ENCODE measurements around the gene NLRP10. TPM values are rescaled to one million over a fixed set of nuclear protein-coding genes. Genes with fewer than 3 reads are reported as not detected.

Gene NLRP10
- total RNA-seq, 1 experiment from 2014 or later: not detected

- Histone ChIP-seq H3K14ac (ENCODE audit: insufficient read depth, low read length) (no peak overlapping the region), H3K23me2 (ENCODE audit: insufficient read length, low read depth, low read length, poor library complexity, severe bottlenecking) (no peaks in the 10 kb centered on the region), H4K20me1 (ENCODE audit: control insufficient read depth, insufficient read depth, insufficient read length) (no peaks in the 10 kb centered on the region), H2BK20ac (ENCODE audit: low read depth, low read length, poor library complexity, severe bottlenecking) (no peak overlapping the region), H3K18ac (ENCODE audit: insufficient read length, low read depth, low read length) (no peak overlapping the region), H3K4ac (ENCODE audit: low read depth, low read length) (no peak overlapping the region), H3K56ac (ENCODE audit: insufficient read length, low read depth, low read length) (no peak overlapping the region), H3K4me1 (ENCODE audit: insufficient read depth, low read length) (peaks cover 2% of the 10 kb centered on the region; the same call in 1 of the 2 replicates), H2AK5ac (ENCODE audit: insufficient read length, low read length) (no peak overlapping the region), H2BK12ac (ENCODE audit: insufficient read length, low read depth, low read length) (no peak overlapping the region), H4K8ac (replicated peaks; ENCODE audit: insufficient read length, low read depth, low read length) (no peak overlapping the region), H2AFZ (ENCODE audit: low read length) (peak overlapping the region; percentile 80), H3K79me1 (ENCODE audit: insufficient read depth, low read depth, low read length, poor library complexity, severe bottlenecking) (no peaks in the 10 kb centered on the region), H3T11ph (ENCODE audit: low read length) (no peak overlapping the region), H3K9ac (ENCODE audit: extremely low read depth, insufficient read length, low read length) (no peak overlapping the region), H2BK5ac (ENCODE audit: insufficient read length, low read length) (no peak overlapping the region), H4K5ac (ENCODE audit: insufficient read length, low read depth, low read length) (no peak overlapping the region), H3K9me3 (ENCODE audit: control insufficient read depth, low read depth, low read length) (no peaks in the 10 kb centered on the region), H4K91ac (ENCODE audit: insufficient read length, low read depth, low read length) (no peak overlapping the region), H3K79me2 (ENCODE audit: insufficient read depth, low read length) (no peaks in the 10 kb centered on the region), H3K27me3 (ENCODE audit: insufficient read depth, low read length) (no peaks in the 10 kb centered on the region), H3K27ac (ENCODE audit: insufficient read length, low read depth, low read length) (peak overlapping the region; percentile 8), H3K23ac (ENCODE audit: insufficient read length, low read depth, low read length) (no peak overlapping the region), H3K4me2 (ENCODE audit: insufficient read depth, insufficient read length, low read length) (peak overlapping the region; percentile 36), H2BK120ac (ENCODE audit: low read depth, low read length, poor library complexity, severe bottlenecking) (no peak overlapping the region), H2BK15ac (ENCODE audit: low read depth, low read length) (no peak overlapping the region)
- DNase-seq: peak; percentile 80
- H3K36me3 Mint-ChIP-seq (ENCODE audit: insufficient read depth in 1 of 3, low read depth in 3 of 3): no peaks in the 10 kb centered on the region
- WGBS (ENCODE audit: extremely low coverage, insufficient read length, low lambda C conversion rate): no CpG with 5 or more reads among the region's 3 CpGs
- no peak overlapping the region; a peak in 2 of 5 replicates for H3K4me3 Mint-ChIP-seq
- TF ChIP-seq CTCF (conservative IDR thresholded peaks at IDR 0.05): no peak
- H3K9me3 Mint-ChIP-seq: no peaks in the 10 kb centered on the region
- H3K4me1 Mint-ChIP-seq: peaks cover 39 to 47% of the 10 kb centered on the region in 2 experiments
- H3K27me3 Mint-ChIP-seq (ENCODE audit: low read depth): no peaks in the 10 kb centered on the region
- H3K27ac Mint-ChIP-seq: peak overlapping the region in 2 of 3 experiments; percentile 30 to 42; a peak in 2 of 7 replicates
Measured at GRCh38 chr11:7969756-7970646, 4.8 kb upstream of the NLRP10 start.
